HG03280 (cell line): Measurements from ENCODE around the gene PFKP.
"Not testable (repeated sequence)": the region's sequence is repeated elsewhere in the genome, so short reads cannot be mapped to it uniquely, and the experiment has no call there.

Experiments
- ATAC-seq: cut with Tn5 transposase; IDR thresholded peaks from one replicate; pipeline ENCODE4 v1.9.1; 2021; ENCODE audit warnings: mild to moderate bottlenecking, moderate library complexity; ENCODE audit not compliant: unreplicated experiment

Gene PFKP

GRCh38 chr10:3148994-3149393, 81.6 kb downstream of the PFKP start:
- ATAC-seq = no peak

- no peak for ATAC-seq
These were observed 82.6 kb downstream of the PFKP start for GRCh38 chr10:3149918-3150317.

GRCh38 chr10:3150366-3150765, 83.0 kb downstream of the PFKP start:
- ATAC-seq = no peak

GRCh38 chr10:3150961-3151360, 83.6 kb downstream of the PFKP start:
- no peak for ATAC-seq

GRCh38 chr10:3151889-3152565, 84.7 kb downstream of the PFKP start:
- ATAC-seq = no peak

GRCh38 chr10:3152566-3152935, 85.2 kb downstream of the PFKP start:
- ATAC-seq = no peak

GRCh38 chr10:3154666-3155065, 87.3 kb downstream of the PFKP start:
- no peak for ATAC-seq

- ATAC-seq = no peak
These were observed 91.8 kb downstream of the PFKP start for GRCh38 chr10:3159152-3159551.

- no peak for ATAC-seq
These were observed 95.2 kb downstream of the PFKP start for GRCh38 chr10:3162533-3162932.

GRCh38 chr10:3163879-3164278, 96.5 kb downstream of the PFKP start:
- no peak for ATAC-seq

- no peak for ATAC-seq
These were observed 97.8 kb downstream of the PFKP start for GRCh38 chr10:3165196-3165595.

- ATAC-seq = no peak
These were observed 99.3 kb downstream of the PFKP start for GRCh38 chr10:3166496-3167290.

- no peak for ATAC-seq
These were observed 100.4 kb downstream of the PFKP start for GRCh38 chr10:3167611-3168330.

- ATAC-seq = no peak
These were observed 101.9 kb downstream of the PFKP start for GRCh38 chr10:3169271-3169670.

- no peak for ATAC-seq
These were observed 102.3 kb downstream of the PFKP start for GRCh38 chr10:3169673-3170072.

GRCh38 chr10:3171488-3171887, 104.1 kb downstream of the PFKP start:
- not testable (repeated sequence) for ATAC-seq

GRCh38 chr10:3172081-3172445, 104.7 kb downstream of the PFKP start:
- no peak for ATAC-seq

GRCh38 chr10:3172446-3173170, 105.3 kb downstream of the PFKP start, which contains the start of gene PITRM1:
Gene PITRM1 (minus strand): TSS chr10:3172782. CDS start chr10:3172772, 10 bp downstream.
- peak; percentile 96 for ATAC-seq

GRCh38 chr10:3173171-3173878, 106.0 kb downstream of the PFKP start:
- peak; percentile 37 for ATAC-seq

GRCh38 chr10:3178042-3178441, 110.7 kb downstream of the PFKP start:
- no peak for ATAC-seq
